DOHH2 (cell line): Measurements from ENCODE around the gene CCM2.
"Not testable (repeated sequence)": the region's sequence is repeated elsewhere in the genome, so short reads cannot be mapped to it uniquely, and the experiment has no call there.

ENCODE experiments used
- H3F3A ChIP-seq: fragments of 200-600 bp; sonication (generic), shearing (Covaris generic); 2 replicates; pipeline ENCODE4 v1.6.0; 2016; ENCODE audit warnings: antibody characterized with exemption, mild to moderate bottlenecking; ENCODE audit not compliant: control insufficient read depth, insufficient read depth
- H3K27ac ChIP-seq: fragments of 200-600 bp; sonication (generic); 2 replicates; pipeline ENCODE4 v1.5.1; 2014; ENCODE audit warnings: low read depth, mild to moderate bottlenecking, low read length, moderate library complexity
- H3K27me3 ChIP-seq: fragments of 200-600 bp; sonication (generic); 2 replicates; pipeline ENCODE4 v1.6.1; 2014; ENCODE audit warnings: mild to moderate bottlenecking, low read length, mixed read lengths; ENCODE audit not compliant: control insufficient read depth
- H3K36me3 ChIP-seq: fragments of 200-600 bp; sonication (generic); 2 replicates; pipeline ENCODE4 v1.6.1; 2014; ENCODE audit warnings: mild to moderate bottlenecking, low read length, moderate library complexity, mixed read lengths; ENCODE audit not compliant: control insufficient read depth
- H3K4me1 ChIP-seq: fragments of 200-600 bp; sonication (generic); 2 replicates; pipeline ENCODE4 v1.6.1; 2014; ENCODE audit warnings: mild to moderate bottlenecking, low read length, mixed read lengths; ENCODE audit not compliant: control insufficient read depth
- H3K4me2 ChIP-seq: fragments of 200-600 bp; sonication (generic); 2 replicates; pipeline ENCODE4 v1.6.0; 2014; ENCODE audit warnings: mild to moderate bottlenecking, low read length, moderate library complexity
- H3K4me3 ChIP-seq: fragments of 200-600 bp; sonication (generic); 2 replicates; pipeline ENCODE4 v1.5.1; 2014; ENCODE audit warnings: mild to moderate bottlenecking, low read length, mixed read lengths
- H3K79me2 ChIP-seq: fragments of 200-600 bp; sonication (generic); 2 replicates; pipeline ENCODE4 v1.6.1; 2014; ENCODE audit warnings: mild to moderate bottlenecking, low read length, mixed read lengths; ENCODE audit not compliant: control insufficient read depth
- H3K9me2 ChIP-seq: fragments of 200-600 bp; sonication (generic); replicated peaks from 2 replicates; pipeline ENCODE4 v1.6.1; 2014; ENCODE audit warnings: mild to moderate bottlenecking, low read length, mixed read lengths; ENCODE audit not compliant: control insufficient read depth
- H3K9me3 ChIP-seq: fragments of 200-600 bp; sonication (generic); 2 replicates; pipeline ENCODE4 v1.6.1; 2014; ENCODE audit warnings: antibody characterized with exemption, low read length, mixed read lengths; ENCODE audit not compliant: control insufficient read depth, insufficient read depth
- H4K20me1 ChIP-seq: fragments of 200-600 bp; sonication (generic); 2 replicates; pipeline ENCODE4 v1.6.0; 2014; ENCODE audit warnings: low read depth, mild to moderate bottlenecking, antibody characterized with exemption, low read length, moderate library complexity; ENCODE audit not compliant: control insufficient read depth, insufficient read depth
- EZH2phosphoT487 ChIP-seq: fragments of 200-600 bp; sonication (generic); IDR thresholded peaks from 2 replicates; pipeline ENCODE4 v1.6.1; 2017; ENCODE audit warnings: borderline replicate concordance, mild to moderate bottlenecking, antibody characterized with exemption, low read length, moderate library complexity, mixed read lengths
- TF ChIP-seq, protein P1 (sequence below): fragments of 200-600 bp; sonication (generic); IDR thresholded peaks from one replicate; pipeline ENCODE4 v1.5.1; 2014; ENCODE audit warnings: antibody characterized with exemption, mild to moderate bottlenecking, low read depth, low read length; ENCODE audit not compliant: poor library complexity, severe bottlenecking

CCM2 gene

DNA sequence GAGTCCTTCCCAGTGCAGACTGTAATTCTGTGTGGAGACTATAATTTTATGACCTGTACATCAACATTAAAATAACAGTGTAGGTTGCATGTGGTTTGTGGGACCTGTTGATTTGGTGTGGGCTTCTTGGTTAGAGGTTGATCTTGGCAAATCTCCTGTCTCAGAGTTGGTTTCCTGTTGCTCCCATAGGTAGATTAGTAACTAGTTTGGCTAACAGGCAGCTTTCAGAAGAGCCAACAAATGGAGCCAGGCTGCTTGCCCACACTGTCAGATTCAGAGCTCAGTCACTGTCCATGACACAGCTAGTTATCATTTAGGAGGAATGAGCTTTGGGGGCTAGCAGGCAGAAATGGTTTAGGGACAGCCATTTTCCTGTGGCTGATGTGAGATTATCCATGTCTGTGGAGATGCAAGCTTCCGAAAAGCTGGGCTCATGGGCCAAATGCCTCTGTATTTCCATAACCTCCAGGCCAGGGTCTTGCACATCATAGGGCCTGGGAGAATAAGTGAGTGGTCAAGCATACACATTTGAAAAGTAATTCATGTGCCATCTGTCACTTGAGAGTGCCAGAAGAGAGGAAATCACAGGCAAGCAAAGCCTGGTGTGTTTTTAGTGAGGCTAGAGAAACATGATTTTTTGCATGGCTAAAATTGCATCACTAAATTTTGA, 33.4 kb downstream of the CCM2 start:
- no peak overlapping the region for H3K27ac ChIP-seq
- no peaks in the 10 kb centered on the region for H3K9me2 ChIP-seq
- H4K20me1 ChIP-seq = peaks cover 40% of the 10 kb centered on the region; the same call in 1 of the 2 replicates
- H3K4me3 ChIP-seq = no peak overlapping the region
- 0 out of 2 replicates have a peak, but pooled peaks cover 4% of the 10 kb centered on the region for H3F3A ChIP-seq
- H3K27me3 ChIP-seq = no peaks in the 10 kb centered on the region
- TF ChIP-seq, protein P1, sequence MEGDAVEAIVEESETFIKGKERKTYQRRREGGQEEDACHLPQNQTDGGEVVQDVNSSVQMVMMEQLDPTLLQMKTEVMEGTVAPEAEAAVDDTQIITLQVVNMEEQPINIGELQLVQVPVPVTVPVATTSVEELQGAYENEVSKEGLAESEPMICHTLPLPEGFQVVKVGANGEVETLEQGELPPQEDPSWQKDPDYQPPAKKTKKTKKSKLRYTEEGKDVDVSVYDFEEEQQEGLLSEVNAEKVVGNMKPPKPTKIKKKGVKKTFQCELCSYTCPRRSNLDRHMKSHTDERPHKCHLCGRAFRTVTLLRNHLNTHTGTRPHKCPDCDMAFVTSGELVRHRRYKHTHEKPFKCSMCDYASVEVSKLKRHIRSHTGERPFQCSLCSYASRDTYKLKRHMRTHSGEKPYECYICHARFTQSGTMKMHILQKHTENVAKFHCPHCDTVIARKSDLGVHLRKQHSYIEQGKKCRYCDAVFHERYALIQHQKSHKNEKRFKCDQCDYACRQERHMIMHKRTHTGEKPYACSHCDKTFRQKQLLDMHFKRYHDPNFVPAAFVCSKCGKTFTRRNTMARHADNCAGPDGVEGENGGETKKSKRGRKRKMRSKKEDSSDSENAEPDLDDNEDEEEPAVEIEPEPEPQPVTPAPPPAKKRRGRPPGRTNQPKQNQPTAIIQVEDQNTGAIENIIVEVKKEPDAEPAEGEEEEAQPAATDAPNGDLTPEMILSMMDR = no peak
- TF ChIP-seq EZH2phosphoT487 = no peak
- H3K36me3 ChIP-seq = peaks cover 66% of the 10 kb centered on the region
- peaks cover 100% of the 10 kb centered on the region for H3K79me2 ChIP-seq
- H3K4me1 ChIP-seq = peaks cover 55% of the 10 kb centered on the region
- no peak overlapping the region for H3K4me2 ChIP-seq
- H3K9me3 ChIP-seq = no peaks in the 10 kb centered on the region

DNA sequence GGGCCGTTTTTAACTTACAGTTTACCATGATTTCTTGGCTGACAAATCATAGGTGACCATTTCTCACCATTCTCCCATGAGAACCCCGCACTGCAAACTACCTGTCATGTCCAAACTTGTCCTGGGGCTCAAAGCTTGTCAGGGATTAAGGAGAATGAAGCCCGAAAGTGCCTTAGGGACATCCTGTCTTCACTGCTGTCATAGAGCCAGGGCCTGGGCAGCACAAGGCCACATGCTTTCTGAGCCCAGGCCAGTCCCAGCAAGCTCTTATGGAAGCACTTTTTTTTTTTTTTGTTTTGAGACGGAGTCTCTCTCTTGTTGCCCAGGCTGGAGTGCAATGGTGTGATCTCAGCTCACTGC, 33.9 kb downstream of the CCM2 start:
- 0 out of 2 replicates have a peak, but pooled peaks cover 4% of the 10 kb centered on the region for H3F3A ChIP-seq
- H3K4me1 ChIP-seq = peaks cover 50% of the 10 kb centered on the region
- peaks cover 37% of the 10 kb centered on the region; the same call in 1 of the 2 replicates for H4K20me1 ChIP-seq
- no peak overlapping the region for H3K27ac ChIP-seq
- H3K27me3 ChIP-seq = no peaks in the 10 kb centered on the region
- no peaks in the 10 kb centered on the region for H3K9me3 ChIP-seq
- H3K4me2 ChIP-seq = no peak overlapping the region
- H3K79me2 ChIP-seq = peaks cover 100% of the 10 kb centered on the region
- no peak overlapping the region for H3K4me3 ChIP-seq
- no peaks in the 10 kb centered on the region for H3K9me2 ChIP-seq
- H3K36me3 ChIP-seq = peaks cover 66% of the 10 kb centered on the region
- TF ChIP-seq EZH2phosphoT487 = no peak
- TF ChIP-seq, protein P1 = no peak

DNA sequence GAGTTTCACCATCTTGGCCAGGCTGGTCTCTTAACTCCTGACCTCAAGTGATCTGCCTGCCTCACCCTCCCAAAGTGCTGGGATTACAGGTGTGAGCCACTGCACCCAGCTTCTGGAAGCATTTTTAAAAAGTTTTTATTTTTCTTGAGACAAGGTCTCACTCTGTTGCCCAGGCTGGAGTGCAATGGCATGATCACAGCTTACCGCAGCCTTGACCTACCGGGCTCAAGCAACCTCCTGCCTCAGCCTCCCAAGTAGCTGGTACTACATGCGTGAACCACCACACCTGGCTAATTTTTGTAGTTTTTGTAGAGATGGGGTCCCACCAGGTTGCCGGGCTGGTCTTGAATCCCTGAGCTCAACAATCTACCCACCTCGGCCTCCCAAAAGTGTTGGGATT, 34.7 kb downstream of the CCM2 start:
- H3K79me2 ChIP-seq = peaks cover 97% of the 10 kb centered on the region

DNA sequence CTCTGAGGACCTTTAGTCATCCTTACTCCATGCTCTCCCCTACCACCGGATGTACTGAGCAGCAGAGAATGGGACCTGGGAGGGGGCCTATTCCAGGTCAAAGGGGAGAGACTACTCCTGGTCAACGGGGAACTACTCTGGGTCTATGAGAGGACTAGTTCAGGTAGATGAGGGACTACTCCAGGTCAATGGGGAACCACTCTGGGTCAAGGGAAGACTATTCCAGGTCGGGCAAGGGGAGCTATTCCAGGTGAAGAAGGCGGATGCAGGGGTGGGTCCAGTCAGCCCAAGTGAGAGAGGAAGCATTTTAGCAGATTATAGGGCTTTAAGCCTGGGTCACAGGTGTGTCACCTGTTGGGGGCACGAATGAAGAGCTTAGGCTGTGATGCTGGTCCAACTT, 35.4 kb downstream of the CCM2 start:
- H3K4me3 ChIP-seq = no peak overlapping the region
- H3K4me2 ChIP-seq = no peak overlapping the region
- peaks cover 35% of the 10 kb centered on the region for H3K4me1 ChIP-seq
- peaks cover 92% of the 10 kb centered on the region for H3K79me2 ChIP-seq
- H3K36me3 ChIP-seq = peaks cover 62% of the 10 kb centered on the region
- H3K27ac ChIP-seq = no peak overlapping the region
- H3F3A ChIP-seq = 0 out of 2 replicates have a peak, but pooled peaks cover 4% of the 10 kb centered on the region
- no peak for TF ChIP-seq EZH2phosphoT487
- TF ChIP-seq, protein P1 = no peak
- no peaks in the 10 kb centered on the region for H3K9me2 ChIP-seq
- no peaks in the 10 kb centered on the region for H3K27me3 ChIP-seq
- H3K9me3 ChIP-seq = no peaks in the 10 kb centered on the region
- peaks cover 29% of the 10 kb centered on the region; the same call in 1 of the 2 replicates for H4K20me1 ChIP-seq

More for the DNA sequence above, 34.7 kb downstream of the CCM2 start:
- H3K4me2 ChIP-seq, H3K9me2 ChIP-seq, H3F3A ChIP-seq, H3K4me3 ChIP-seq, H3K27me3 ChIP-seq, H3K9me3 ChIP-seq, H3K27ac ChIP-seq: not testable (repeated sequence)
- Histone ChIP-seq H3K36me3 (peaks cover 66% of the 10 kb centered on the region), H3K4me1 (peaks cover 42% of the 10 kb centered on the region), H4K20me1 (peaks cover 35% of the 10 kb centered on the region; the same call in 1 of the 2 replicates)
